Measurements from ENCODE around the gene SLC41A3.

Gene SLC41A3

DNA sequence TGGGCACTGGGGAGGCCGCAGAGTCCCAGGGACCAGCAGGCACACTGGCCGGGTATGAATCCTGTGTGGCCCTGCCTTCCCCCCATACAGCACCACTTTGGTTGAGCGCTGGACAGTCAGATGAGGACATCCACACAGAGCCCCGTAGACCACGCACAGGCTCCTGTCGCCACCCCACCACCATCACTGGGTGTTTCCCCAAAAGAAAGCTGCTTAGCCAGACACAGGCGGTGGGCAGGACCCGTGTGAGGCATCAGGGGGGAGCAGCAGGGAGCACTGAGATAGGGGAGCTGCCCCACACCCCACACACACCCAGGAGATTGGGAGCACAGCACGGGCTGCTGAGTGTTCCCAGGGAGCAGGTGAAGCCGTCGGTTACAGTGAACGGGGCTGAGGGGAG, 42.4 kb upstream of the SLC41A3 start:
- H3K4me3 ChIP-seq (ENCODE audit: low read depth, low read length), result no peak overlapping the region
- in situ Hi-C loops (cut with HindIII; ENCODE audit: low sequenced_read_pairs), result no loop called here
- DNase-seq (ENCODE audit: low read depth, low spot score), result no peak
- TF ChIP-seq, protein P1, sequence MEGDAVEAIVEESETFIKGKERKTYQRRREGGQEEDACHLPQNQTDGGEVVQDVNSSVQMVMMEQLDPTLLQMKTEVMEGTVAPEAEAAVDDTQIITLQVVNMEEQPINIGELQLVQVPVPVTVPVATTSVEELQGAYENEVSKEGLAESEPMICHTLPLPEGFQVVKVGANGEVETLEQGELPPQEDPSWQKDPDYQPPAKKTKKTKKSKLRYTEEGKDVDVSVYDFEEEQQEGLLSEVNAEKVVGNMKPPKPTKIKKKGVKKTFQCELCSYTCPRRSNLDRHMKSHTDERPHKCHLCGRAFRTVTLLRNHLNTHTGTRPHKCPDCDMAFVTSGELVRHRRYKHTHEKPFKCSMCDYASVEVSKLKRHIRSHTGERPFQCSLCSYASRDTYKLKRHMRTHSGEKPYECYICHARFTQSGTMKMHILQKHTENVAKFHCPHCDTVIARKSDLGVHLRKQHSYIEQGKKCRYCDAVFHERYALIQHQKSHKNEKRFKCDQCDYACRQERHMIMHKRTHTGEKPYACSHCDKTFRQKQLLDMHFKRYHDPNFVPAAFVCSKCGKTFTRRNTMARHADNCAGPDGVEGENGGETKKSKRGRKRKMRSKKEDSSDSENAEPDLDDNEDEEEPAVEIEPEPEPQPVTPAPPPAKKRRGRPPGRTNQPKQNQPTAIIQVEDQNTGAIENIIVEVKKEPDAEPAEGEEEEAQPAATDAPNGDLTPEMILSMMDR (IDR thresholded peaks at IDR 0.05; ENCODE audit: low read depth, low read length), result no peak

DNA sequence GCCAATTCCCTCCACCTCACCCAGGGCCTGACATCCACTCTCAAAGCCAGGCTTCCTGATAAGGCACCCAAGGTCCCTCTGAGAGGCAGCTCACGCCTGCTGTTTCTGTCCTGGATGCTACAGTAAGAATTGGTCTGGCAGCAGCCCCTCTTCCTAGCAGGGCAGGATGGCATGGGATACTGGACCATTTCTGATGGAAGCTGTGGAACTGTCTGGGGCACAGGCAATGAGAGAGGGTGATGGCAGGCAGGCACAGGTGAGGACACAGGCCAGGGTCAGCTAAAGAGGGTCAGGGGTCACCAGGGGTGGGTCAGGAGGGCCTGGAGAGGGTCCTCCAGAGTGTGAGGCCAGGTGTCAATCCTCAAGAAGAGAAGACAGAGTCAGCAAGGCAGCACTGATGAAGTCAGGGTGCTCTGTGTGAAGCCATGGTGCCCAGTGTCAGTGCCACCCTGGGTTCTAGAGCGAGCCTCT, 41.9 kb upstream of the SLC41A3 start:
- H3K4me3 ChIP-seq (ENCODE audit: low read depth, low read length), result no peak overlapping the region
- TF ChIP-seq, protein P1 (IDR thresholded peaks at IDR 0.05; ENCODE audit: low read depth, low read length), result no peak
- in situ Hi-C loops (cut with HindIII; ENCODE audit: low sequenced_read_pairs), result no loop called here
- no peak for DNase-seq (ENCODE audit: low read depth, low spot score)

DNA sequence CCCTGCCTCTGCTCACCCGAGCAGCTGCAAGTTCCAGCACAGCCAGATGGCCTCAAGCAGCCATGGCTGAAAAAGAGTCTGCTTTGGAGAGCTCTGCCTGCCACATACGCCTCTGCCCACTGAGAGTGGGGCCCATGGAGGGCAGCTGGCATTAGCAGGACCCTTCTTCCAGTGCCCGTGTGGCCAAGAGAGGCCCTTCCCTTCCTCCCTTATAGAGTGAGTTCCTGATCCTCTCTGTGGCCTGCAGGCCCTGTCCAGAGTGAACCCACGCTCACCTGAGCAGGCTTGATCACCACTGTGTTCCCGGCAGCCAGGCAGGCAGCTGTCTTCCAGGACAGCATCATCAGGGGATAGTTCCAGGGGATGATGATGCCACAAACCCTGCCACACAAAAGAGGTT, 41.4 kb upstream of the SLC41A3 start:
- no peak for DNase-seq (ENCODE audit: low read depth, low spot score)
- in situ Hi-C loops (cut with HindIII; ENCODE audit: low sequenced_read_pairs), result no loop called here
- no peak overlapping the region for H3K4me3 ChIP-seq (ENCODE audit: low read depth, low read length)
- TF ChIP-seq, protein P1 (IDR thresholded peaks at IDR 0.05; ENCODE audit: low read depth, low read length), result no peak

DNA sequence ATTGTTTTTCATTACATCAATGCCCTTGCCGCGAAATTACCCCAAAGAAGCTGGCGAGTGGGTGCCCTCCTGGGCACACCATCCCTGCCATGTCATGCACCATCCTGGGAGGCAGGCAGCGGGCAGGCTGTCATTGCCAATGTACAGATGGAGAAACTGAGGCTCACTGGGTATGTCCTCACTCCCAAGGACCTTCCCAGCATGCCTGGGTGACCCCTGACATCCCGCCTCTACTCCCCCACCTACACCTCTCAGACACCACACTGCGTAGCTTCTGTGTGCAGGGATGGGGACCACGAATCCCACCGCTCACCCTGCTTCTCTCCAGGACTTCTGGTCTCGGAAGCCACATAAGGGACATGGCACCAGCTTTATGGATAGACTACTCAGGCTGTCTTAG, 41.0 kb upstream of the SLC41A3 start:
- DNase-seq (ENCODE audit: low read depth, low spot score), result no peak
- H3K4me3 ChIP-seq (ENCODE audit: low read depth, low read length), result no peak overlapping the region
- in situ Hi-C loops (cut with HindIII; ENCODE audit: low sequenced_read_pairs), result no loop called here
- TF ChIP-seq, protein P1 (IDR thresholded peaks at IDR 0.05; ENCODE audit: low read depth, low read length), result no peak

DNA sequence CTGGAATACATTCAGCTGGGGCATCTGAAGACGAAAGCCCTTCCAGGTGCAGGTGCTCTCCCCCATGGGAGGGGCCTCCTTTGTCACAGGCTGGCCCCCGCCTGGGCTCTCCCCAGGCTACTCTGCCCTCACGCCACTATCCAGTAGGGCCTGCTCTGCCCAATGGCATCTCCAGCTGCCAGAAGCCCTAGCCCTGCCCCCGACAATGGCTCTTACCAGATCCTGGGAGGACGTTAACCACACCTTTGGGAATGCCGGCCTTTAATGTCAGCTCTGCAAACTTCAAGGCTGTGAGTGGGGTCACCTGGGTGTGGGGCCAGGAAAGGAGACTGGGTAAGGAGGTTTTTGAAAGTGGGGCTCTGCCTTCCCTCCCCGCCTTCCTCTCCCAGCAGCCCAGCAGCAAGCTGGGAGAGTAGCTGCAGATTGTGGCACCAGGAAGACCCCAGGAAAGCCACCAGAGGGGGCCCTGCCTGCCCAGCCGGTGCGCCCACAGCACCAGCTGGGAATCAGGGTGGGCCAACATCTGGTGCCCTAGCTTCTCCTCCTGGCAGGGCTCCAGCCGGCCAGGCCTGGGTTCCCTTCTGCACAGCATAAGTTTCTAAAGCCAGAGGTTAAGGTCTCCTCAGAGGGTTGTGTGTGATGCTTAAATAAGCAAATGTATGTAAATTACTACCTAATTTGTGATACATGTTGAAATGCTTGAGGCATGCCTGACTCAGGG, 40.4 kb upstream of the SLC41A3 start:
- in situ Hi-C loops (cut with HindIII; ENCODE audit: low sequenced_read_pairs), result no loop called here
- no peak for DNase-seq (ENCODE audit: low read depth, low spot score)
- TF ChIP-seq, protein P1 (IDR thresholded peaks at IDR 0.05; ENCODE audit: low read depth, low read length), result no peak
- no peak overlapping the region for H3K4me3 ChIP-seq (ENCODE audit: low read depth, low read length)

DNA sequence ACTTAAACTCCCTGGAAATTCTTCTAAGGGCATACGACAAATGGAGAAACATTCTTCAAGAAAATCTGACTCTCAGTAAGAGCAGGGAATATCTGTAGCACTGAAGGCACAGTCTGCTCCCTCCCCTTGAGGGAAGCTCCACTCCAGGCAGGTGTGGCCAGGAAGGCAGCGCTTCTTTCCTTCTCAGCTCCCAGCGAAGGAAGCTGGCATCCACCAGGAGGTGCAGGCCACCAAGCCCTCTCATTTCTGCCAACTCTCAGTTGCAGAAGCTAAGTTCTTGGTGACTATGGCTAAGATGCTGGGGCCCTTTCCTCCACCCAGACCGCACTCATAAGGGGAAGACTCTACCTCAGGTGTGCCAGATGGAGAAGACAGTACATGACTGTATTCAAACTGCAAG, 37.7 kb upstream of the SLC41A3 start:
- TF ChIP-seq, protein P1 (IDR thresholded peaks at IDR 0.05; ENCODE audit: low read depth, low read length), result no peak
- no peak for DNase-seq (ENCODE audit: low read depth, low spot score)
- no peak overlapping the region for H3K4me3 ChIP-seq (ENCODE audit: low read depth, low read length)
- in situ Hi-C loops (cut with HindIII; ENCODE audit: low sequenced_read_pairs), result no loop called here
